GM19099 (cell line): ENCODE results near the gene HOXC9.

Experiments used
- POLR2A ChIP-seq: IDR thresholded peaks from 3 replicates; pipeline ENCODE4 v1.6.1; 2011; ENCODE audit warnings: low read depth; ENCODE audit not compliant: insufficient read length; ENCODE audit errors: extremely low read depth

Gene HOXC9

GRCh38 chr12:53958128-53958527 lies 41.8 kb upstream of the HOXC9 start:
- no peak for TF ChIP-seq POLR2A

GRCh38 chr12:53959314-53959713 lies 40.6 kb upstream of the HOXC9 start:
- TF ChIP-seq POLR2A: no peak

GRCh38 chr12:53960187-53961024 lies 39.6 kb upstream of the HOXC9 start:
- TF ChIP-seq POLR2A: no peak

GRCh38 chr12:53961025-53961761 lies 38.8 kb upstream of the HOXC9 start:
- no peak for TF ChIP-seq POLR2A

GRCh38 chr12:53963005-53963404 lies 37.0 kb upstream of the HOXC9 start:
- TF ChIP-seq POLR2A: no peak

- no peak for TF ChIP-seq POLR2A
These were observed 36.3 kb upstream of the HOXC9 start for GRCh38 chr12:53963434-53964314.

GRCh38 chr12:53964315-53964713 lies 35.6 kb upstream of the HOXC9 start:
- TF ChIP-seq POLR2A: no peak

- TF ChIP-seq POLR2A: no peak
These were observed 34.5 kb upstream of the HOXC9 start for GRCh38 chr12:53965281-53966084.

GRCh38 chr12:53966085-53966384 lies 33.9 kb upstream of the HOXC9 start:
- no peak for TF ChIP-seq POLR2A

- no peak for TF ChIP-seq POLR2A
These were observed 33.4 kb upstream of the HOXC9 start for GRCh38 chr12:53966385-53967133.

- TF ChIP-seq POLR2A: no peak
These were observed 32.5 kb upstream of the HOXC9 start for GRCh38 chr12:53967421-53967925.

- no peak for TF ChIP-seq POLR2A
These were observed 31.5 kb upstream of the HOXC9 start for GRCh38 chr12:53968214-53969127.
